GM18861 (cell line): Measurements from ENCODE around the gene DDR2.
"Not testable (repeated sequence)": the region's sequence is repeated elsewhere in the genome, so short reads cannot be mapped to it uniquely, and the experiment has no call there.

Experiments
- ATAC-seq: cut with Tn5 transposase; IDR thresholded peaks from one replicate; pipeline ENCODE4 v1.9.1; 2021; ENCODE audit not compliant: unreplicated experiment

Gene DDR2

DNA sequence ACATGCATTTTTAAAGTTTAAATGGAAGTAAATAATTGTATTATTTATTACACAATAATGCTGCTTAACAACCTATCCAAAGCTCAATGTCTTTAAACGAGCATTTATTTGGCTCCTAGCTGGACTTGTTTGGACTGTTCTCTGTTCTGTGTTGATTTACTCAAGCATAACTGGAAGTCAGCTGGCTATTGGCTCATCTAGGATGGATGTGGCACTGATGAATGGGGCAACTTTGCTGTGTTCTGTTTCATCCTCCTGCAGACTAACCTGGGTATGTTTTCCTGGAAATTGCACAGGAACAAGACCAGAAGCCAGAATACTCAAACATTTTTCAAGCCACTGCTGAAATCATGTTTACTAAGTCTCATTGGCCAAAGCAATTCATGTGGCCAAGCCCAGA, 87.4 kb downstream of the DDR2 start:
- no peak for ATAC-seq

GRCh38 chr1:162720996-162721395, 88.7 kb downstream of the DDR2 start:
- ATAC-seq = no peak

GRCh38 chr1:162721471-162721870, 89.2 kb downstream of the DDR2 start:
- no peak for ATAC-seq

GRCh38 chr1:162722036-162722435, 89.8 kb downstream of the DDR2 start:
- ATAC-seq = no peak

DNA sequence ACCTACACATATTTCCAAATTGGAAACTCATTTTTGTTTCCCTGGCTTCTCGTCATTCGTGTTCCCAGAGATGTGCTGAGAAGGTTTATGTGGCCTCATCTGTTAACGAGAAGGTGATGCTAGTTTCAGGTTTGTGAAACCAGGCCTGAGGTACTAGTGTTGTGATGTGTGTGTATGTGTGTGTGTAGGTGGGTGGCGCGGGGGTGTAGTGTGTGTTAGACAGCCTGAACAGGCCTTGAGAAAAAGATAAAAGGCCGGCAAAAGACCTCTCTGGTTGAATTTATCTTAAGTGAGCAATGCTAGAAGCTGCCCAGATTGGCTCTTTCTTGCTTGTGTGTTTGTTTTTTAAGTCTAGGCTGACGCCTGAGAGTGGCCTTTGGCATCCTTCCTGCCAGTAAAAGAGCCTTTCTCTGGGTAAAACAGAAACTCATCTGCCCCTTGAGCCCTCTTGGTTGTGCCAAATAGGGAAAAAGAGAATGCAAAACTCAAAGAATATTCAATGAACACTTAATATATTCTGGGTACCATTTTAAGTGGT, 92.4 kb downstream of the DDR2 start:
- no peak for ATAC-seq

DNA sequence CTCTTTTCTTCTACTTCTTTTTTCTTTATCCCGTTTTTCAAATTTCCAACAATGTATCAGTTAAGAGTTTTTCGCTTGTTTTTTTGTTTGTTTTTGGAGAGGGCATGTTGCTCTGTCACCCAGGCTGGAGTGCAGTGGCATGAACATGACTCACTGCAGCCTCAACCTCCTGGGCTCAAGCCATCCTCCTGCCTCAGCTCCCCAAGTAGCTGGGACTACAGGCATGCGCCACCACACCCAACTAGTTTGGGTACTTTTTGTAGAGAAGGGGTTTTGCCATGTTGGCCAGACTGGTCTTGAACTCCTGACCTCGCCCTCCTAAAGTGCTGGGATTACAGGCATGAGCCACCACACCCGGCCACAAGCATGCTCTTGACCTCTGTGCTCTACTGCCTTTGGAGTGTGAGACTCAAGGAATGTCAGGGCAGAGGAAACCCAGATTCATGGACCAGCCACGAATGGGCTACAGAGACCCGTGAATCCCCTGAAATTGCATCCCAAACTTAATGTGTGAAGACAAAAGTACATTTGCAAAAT, 93.1 kb downstream of the DDR2 start:
- no peak for ATAC-seq

GRCh38 chr1:162726555-162726954, 94.3 kb downstream of the DDR2 start:
- ATAC-seq = no peak

GRCh38 chr1:162727493-162727892, 95.2 kb downstream of the DDR2 start:
- not testable (repeated sequence) for ATAC-seq

- no peak for ATAC-seq
Measured at GRCh38 chr1:162728573-162728972, 96.3 kb downstream of the DDR2 start.

DNA sequence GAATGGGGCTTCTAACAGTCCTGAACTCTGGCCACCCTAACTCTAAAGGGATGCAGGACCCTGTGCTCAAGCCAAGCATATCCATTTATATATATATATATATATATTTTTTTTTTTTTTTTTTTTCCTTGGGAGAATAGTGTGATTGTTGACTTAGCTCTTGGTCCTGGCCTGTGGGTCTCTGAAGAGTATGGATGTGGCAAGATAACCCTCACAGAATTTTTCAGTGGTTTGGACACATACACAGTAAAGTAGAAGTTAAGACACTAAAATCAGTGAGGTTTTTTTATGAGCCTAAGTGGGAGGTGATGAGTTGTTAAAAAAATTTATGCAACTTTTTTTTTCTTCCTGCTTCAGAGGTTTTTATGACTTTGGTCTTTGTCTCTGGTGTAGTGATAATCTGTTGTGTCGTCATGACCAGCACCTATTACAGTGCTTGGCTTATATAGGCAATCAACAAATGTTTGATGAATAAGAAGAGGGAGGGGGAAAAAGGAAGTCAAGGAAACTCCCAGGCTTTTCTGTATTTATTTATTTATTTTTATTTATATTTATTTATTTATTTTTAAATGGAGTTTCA, 97.0 kb downstream of the DDR2 start:
- not testable (repeated sequence) for ATAC-seq

- no peak for ATAC-seq
Measured at GRCh38 chr1:162732094-162732493, 99.8 kb downstream of the DDR2 start.

GRCh38 chr1:162732566-162733335, 100.5 kb downstream of the DDR2 start:
- no peak for ATAC-seq

GRCh38 chr1:162733336-162733590, 101.0 kb downstream of the DDR2 start:
- ATAC-seq = no peak

DNA sequence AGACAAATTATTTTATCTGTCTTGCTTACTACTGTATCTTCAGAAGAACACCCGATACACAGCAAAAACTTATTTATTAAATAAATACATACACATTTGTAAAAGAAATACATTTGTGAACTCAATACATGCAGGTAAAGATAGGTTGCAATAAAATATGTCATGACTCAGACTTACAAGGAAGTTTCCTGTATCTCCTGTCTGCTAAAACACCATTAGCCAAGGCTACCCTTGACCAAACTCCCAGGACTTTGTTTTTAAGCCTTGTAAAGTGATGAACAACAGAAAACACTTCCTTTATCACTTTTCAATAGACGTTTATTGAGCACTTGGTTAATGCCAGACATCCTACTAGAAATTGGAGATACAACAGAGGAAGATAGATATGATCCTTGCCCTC, 101.8 kb downstream of the DDR2 start:
- ATAC-seq = no peak

- ATAC-seq = no peak
Measured at GRCh38 chr1:162736184-162736583, 103.9 kb downstream of the DDR2 start.

GRCh38 chr1:162736633-162737067, 104.4 kb downstream of the DDR2 start:
- ATAC-seq = peak; percentile 70

- ATAC-seq = no peak
Measured at GRCh38 chr1:162740755-162741154, 108.5 kb downstream of the DDR2 start.

DNA sequence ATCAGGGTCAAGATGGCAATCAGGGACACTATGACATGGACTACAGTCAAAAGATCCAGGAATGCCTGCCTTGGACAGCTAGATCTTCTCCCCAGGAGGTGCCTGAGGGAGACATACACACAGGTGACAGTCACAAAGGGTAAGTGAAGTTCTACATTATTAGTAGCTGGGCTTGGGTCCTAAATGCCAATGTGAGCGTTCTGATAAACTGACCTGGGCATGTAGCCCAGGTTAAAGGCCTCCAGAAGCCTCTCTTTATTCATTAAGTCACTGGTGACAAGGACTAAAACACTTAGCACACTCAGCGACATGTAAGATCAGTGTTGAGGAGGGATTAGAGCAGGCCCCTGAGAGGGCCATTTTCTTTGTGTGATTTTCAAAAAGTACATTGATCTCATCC, 109.3 kb downstream of the DDR2 start:
- no peak for ATAC-seq

DNA sequence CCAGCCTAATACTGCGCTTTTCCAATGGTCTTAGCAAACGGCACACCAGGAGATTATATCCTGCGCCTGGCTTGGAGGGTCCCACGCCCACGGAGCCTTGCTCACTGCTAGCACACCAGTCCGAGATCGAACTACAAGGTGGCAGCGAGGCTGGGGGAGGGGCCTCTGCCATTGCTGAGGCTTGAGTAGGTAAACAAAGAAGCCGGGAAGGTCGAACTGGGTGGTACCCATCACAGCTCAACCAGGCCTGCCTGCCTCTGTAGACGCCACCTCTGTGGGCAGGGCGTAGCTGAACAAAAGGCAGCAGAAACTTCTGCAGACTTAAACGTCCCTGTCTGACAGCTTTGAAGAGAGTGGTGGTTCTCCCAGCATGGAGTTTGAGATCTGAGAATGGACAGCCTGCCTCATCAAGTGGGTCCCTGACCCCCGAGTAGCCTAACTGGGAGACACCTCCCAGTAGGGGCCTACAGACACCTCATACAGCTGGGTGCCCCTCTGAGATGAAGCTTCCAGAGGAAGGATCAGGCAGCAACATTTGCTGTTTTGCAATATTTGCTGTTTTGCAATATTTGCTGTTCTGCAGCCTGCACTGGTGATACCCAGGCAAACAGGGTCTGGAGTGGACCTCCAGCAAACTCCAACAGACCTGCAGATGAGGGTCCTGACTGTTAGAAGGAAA, 114.1 kb downstream of the DDR2 start:
- not testable (repeated sequence) for ATAC-seq

- ATAC-seq = no peak
Measured at GRCh38 chr1:162753001-162753658, 120.9 kb downstream of the DDR2 start.

- no peak for ATAC-seq
Measured at GRCh38 chr1:162753998-162754585, 121.8 kb downstream of the DDR2 start.
